Measurements from ENCODE around the gene CHST11.

The CHST11 gene

DNA sequence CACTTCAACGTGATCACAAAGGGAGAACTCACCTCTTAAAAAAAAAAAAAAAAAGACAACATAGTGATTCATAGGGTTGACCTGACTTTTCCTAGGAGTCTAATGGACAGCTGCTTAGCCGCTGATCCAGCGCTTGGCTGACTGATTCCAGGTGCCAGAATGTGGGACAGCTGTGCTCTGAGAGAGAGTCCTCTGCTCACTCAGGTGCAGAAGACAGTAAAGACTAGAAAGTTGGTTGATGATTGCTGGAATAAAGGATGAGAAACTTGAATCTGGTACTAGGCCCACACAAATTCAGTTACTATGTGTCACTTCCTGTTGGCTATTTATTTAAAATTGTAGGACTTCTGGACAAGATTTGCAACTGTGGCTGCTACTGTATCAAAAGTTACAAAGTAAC, 229.4 kb downstream of the CHST11 start:
- TF ChIP-seq, protein P1, sequence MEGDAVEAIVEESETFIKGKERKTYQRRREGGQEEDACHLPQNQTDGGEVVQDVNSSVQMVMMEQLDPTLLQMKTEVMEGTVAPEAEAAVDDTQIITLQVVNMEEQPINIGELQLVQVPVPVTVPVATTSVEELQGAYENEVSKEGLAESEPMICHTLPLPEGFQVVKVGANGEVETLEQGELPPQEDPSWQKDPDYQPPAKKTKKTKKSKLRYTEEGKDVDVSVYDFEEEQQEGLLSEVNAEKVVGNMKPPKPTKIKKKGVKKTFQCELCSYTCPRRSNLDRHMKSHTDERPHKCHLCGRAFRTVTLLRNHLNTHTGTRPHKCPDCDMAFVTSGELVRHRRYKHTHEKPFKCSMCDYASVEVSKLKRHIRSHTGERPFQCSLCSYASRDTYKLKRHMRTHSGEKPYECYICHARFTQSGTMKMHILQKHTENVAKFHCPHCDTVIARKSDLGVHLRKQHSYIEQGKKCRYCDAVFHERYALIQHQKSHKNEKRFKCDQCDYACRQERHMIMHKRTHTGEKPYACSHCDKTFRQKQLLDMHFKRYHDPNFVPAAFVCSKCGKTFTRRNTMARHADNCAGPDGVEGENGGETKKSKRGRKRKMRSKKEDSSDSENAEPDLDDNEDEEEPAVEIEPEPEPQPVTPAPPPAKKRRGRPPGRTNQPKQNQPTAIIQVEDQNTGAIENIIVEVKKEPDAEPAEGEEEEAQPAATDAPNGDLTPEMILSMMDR (IDR thresholded peaks at IDR 0.05; ENCODE audit: control insufficient read depth, extremely low read depth, insufficient read depth), result no peak
- no peak overlapping the region for H3K4me3 ChIP-seq (ENCODE audit: low read depth, low read length)
- no peak for DNase-seq (ENCODE audit: low read depth)

- H3K4me3 ChIP-seq (ENCODE audit: low read depth, low read length), result no peak overlapping the region
- TF ChIP-seq, protein P1 (IDR thresholded peaks at IDR 0.05; ENCODE audit: control insufficient read depth, extremely low read depth, insufficient read depth), result no peak
- no peak for DNase-seq (ENCODE audit: low read depth)
Observed at GRCh38 chr12:104687823-104688573, 231.2 kb downstream of the CHST11 start.

DNA sequence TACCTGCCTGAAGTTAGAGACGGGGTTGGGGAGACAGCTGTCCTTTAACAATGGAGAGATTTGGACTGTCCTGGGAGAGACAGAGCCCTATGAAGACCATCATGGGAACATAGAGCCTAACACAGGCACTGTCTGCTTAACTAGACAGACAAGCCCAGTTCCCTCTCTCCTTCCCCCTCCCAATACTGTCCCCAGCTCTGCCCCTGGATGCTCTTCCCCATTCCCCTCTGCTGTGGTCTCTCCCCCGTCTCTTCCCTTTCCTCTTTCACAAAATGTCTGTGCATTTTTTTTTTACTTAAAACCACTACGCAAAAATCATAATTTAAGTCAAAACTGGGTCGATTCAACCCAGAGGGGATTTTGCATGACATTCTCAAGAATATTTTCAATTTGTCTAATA, 232.9 kb downstream of the CHST11 start:
- no peak for DNase-seq (ENCODE audit: low read depth)
- no peak overlapping the region for H3K4me3 ChIP-seq (ENCODE audit: low read depth, low read length)
- TF ChIP-seq, protein P1 (IDR thresholded peaks at IDR 0.05; ENCODE audit: control insufficient read depth, extremely low read depth, insufficient read depth), result no peak

DNA sequence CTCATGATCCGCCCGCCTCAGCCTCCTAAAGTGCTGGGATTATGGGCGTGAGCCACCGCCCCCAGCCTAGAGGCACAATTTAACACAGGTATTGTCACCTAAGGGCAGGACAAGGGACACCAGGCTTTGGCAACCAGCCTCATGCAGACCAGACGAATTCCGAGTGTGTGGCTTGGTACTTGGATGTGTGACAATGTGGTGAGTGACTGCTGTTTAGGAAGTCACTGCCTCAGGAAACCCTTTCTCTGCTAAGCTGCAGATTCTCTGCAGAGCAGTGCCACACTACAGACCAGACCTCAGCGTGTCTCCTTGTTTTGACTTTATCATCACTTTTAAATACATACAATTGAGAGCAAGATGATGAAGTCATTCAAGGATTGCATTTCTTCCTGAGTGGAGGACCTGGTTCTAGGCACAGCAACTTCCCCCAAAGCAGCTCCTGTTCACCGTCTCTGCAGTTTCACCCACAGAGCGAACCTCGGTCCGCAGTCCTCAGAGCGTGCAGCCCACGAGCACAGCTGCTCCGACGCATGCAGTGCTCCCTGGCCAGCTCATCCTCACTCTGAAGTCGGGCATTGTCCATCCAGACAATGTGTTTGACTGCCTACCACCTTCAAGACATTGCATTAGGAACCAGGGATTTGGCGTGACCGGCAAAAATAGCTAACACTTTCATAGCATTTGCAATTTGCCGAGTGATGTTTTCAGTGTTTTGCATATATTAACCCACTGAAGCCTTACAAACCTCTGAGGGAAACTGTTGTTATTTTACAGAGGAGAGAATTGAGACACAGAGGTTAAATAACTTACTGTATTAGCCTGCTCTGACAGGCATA, 235.2 kb downstream of the CHST11 start:
- H3K4me3 ChIP-seq (ENCODE audit: low read depth, low read length), result no peak overlapping the region

GRCh38 chr12:104692557-104693218, 235.9 kb downstream of the CHST11 start:
- H3K4me3 ChIP-seq (ENCODE audit: low read depth, low read length), result no peak overlapping the region
- DNase-seq (ENCODE audit: low read depth), result no peak
- TF ChIP-seq, protein P1 (IDR thresholded peaks at IDR 0.05; ENCODE audit: control insufficient read depth, extremely low read depth, insufficient read depth), result no peak

More for the DNA sequence above, 235.2 kb downstream of the CHST11 start:
- TF ChIP-seq, protein P1 (IDR thresholded peaks at IDR 0.05; ENCODE audit: control insufficient read depth, extremely low read depth, insufficient read depth), result no peak
- DNase-seq (ENCODE audit: low read depth), result no peak

- TF ChIP-seq, protein P1 (IDR thresholded peaks at IDR 0.05; ENCODE audit: control insufficient read depth, extremely low read depth, insufficient read depth), result no peak
Observed at GRCh38 chr12:104693493-104693892, 236.7 kb downstream of the CHST11 start.

More at GRCh38 chr12:104693493-104693892, 236.7 kb downstream of the CHST11 start:
- DNase-seq (ENCODE audit: low read depth), result no peak
- H3K4me3 ChIP-seq (ENCODE audit: low read depth, low read length), result no peak overlapping the region
